ENCODE data around the gene LASP1NB.
A peak's percentile ranks its signal among the peaks of the same experiment; 100 is the strongest.

The LASP1NB gene

GRCh38 chr17:38907930-38908675, 17.3 kb upstream of the LASP1NB start:
- TF ChIP-seq CTCF (IDR thresholded peaks at IDR 0.05), result no peak
- Histone ChIP-seq H3K27ac (ENCODE audit: low read length) (peak overlapping the region; percentile 6), H3K36me3 (ENCODE audit: control insufficient read depth, insufficient read depth, low read length) (peaks cover 38% of the 10 kb centered on the region), H3K4me3 (ENCODE audit: low read length) (no peak overlapping the region), H3K4me1 (ENCODE audit: control insufficient read depth, insufficient read depth, low read length) (peaks cover 72% of the 10 kb centered on the region), H3K27me3 (ENCODE audit: control insufficient read depth, insufficient read depth, low read length) (no peaks in the 10 kb centered on the region), H3K9me3 (ENCODE audit: control insufficient read depth, insufficient read depth, low read length) (no peaks in the 10 kb centered on the region)
- H3K4me1 Mint-ChIP-seq, result peaks cover 32 to 69% of the 10 kb centered on the region in 2 donors
- DNase-seq (no peak), ATAC-seq (no peak)
- WGBS (ENCODE audit: insufficient coverage), result 89% methylated on average over 15 of the region's 15 CpGs
- intact Hi-C loops (cut with micrococcal nuclease), result no loop called here
- no peaks in the 10 kb centered on the region for H3K27me3 Mint-ChIP-seq (ENCODE audit: low read depth in 2 of 2)
- H3K27ac Mint-ChIP-seq, result peak overlapping the region; percentile 79 to 81
- H3K4me3 Mint-ChIP-seq, result no peak overlapping the region
- H3K36me3 Mint-ChIP-seq, result no peaks in the 10 kb centered on the region
- no peaks in the 10 kb centered on the region for H3K9me3 Mint-ChIP-seq

GRCh38 chr17:38908676-38909181, 16.7 kb upstream of the LASP1NB start:
- intact Hi-C loops (cut with micrococcal nuclease), result no loop called here
- Mint-ChIP-seq H3K27me3 (ENCODE audit: low read depth in 2 of 2) (no peaks in the 10 kb centered on the region), H3K4me1 (peaks cover 33 to 69% of the 10 kb centered on the region in 2 donors), H3K9me3 (no peaks in the 10 kb centered on the region), H3K36me3 (no peaks in the 10 kb centered on the region), H3K4me3 (no peak overlapping the region), H3K27ac (peak overlapping the region; percentile 66 to 81)
- H3K27ac ChIP-seq (ENCODE audit: low read length), result peak overlapping the region; percentile 6
- 73% methylated on average over 8 of the region's 8 CpGs for WGBS (ENCODE audit: insufficient coverage)
- peak in 1 of 2 donors; percentile 36 for DNase-seq
- peak in 1 of 3 donors; percentile 22 for ATAC-seq
- H3K27me3 ChIP-seq (ENCODE audit: control insufficient read depth, insufficient read depth, low read length), result no peaks in the 10 kb centered on the region
- no peak overlapping the region for H3K4me3 ChIP-seq (ENCODE audit: low read length)
- TF ChIP-seq CTCF (IDR thresholded peaks at IDR 0.05), result no peak
- no peaks in the 10 kb centered on the region for H3K9me3 ChIP-seq (ENCODE audit: control insufficient read depth, insufficient read depth, low read length)
- H3K36me3 ChIP-seq (ENCODE audit: control insufficient read depth, insufficient read depth, low read length), result peaks cover 35% of the 10 kb centered on the region
- H3K4me1 ChIP-seq (ENCODE audit: control insufficient read depth, insufficient read depth, low read length), result peaks cover 73% of the 10 kb centered on the region

- no peak for DNase-seq
- H3K27me3 ChIP-seq (ENCODE audit: control insufficient read depth, insufficient read depth, low read length), result no peaks in the 10 kb centered on the region
- H3K4me3 ChIP-seq (ENCODE audit: low read length), result no peak overlapping the region
- H3K27ac Mint-ChIP-seq, result peak overlapping the region; percentile 81 to 84
- no peaks in the 10 kb centered on the region for H3K9me3 ChIP-seq (ENCODE audit: control insufficient read depth, insufficient read depth, low read length)
- no peak for ATAC-seq
- H3K4me1 Mint-ChIP-seq, result peaks cover 45 to 76% of the 10 kb centered on the region in 2 donors
- no peaks in the 10 kb centered on the region for H3K36me3 Mint-ChIP-seq
- TF ChIP-seq CTCF (IDR thresholded peaks at IDR 0.05), result no peak
- WGBS (ENCODE audit: insufficient coverage), result 84% methylated on average over 5 of the region's 5 CpGs
- peaks cover 42% of the 10 kb centered on the region for H3K36me3 ChIP-seq (ENCODE audit: control insufficient read depth, insufficient read depth, low read length)
- H3K4me3 Mint-ChIP-seq, result no peak overlapping the region
- H3K27ac ChIP-seq (ENCODE audit: low read length), result no peak overlapping the region
- peaks cover 89% of the 10 kb centered on the region for H3K4me1 ChIP-seq (ENCODE audit: control insufficient read depth, insufficient read depth, low read length)
- no peaks in the 10 kb centered on the region for H3K27me3 Mint-ChIP-seq (ENCODE audit: low read depth in 2 of 2)
- H3K9me3 Mint-ChIP-seq, result no peaks in the 10 kb centered on the region
- intact Hi-C loops (cut with micrococcal nuclease), result no loop called here
Measured at GRCh38 chr17:38910325-38910724, 15.1 kb upstream of the LASP1NB start.

All from natural killer cell (primary cell).